CMK (cell line): ENCODE results near the gene GPRC5C.
"Not testable (repeated sequence)": the region's sequence is repeated elsewhere in the genome, so short reads cannot be mapped to it uniquely, and the experiment has no call there.

ENCODE experiments used
- DNase-seq: peaks from one replicate; pipeline ENCODE4 v3.0.0-alpha.2; 2010; ENCODE audit warnings: low read depth

The GPRC5C gene

DNA sequence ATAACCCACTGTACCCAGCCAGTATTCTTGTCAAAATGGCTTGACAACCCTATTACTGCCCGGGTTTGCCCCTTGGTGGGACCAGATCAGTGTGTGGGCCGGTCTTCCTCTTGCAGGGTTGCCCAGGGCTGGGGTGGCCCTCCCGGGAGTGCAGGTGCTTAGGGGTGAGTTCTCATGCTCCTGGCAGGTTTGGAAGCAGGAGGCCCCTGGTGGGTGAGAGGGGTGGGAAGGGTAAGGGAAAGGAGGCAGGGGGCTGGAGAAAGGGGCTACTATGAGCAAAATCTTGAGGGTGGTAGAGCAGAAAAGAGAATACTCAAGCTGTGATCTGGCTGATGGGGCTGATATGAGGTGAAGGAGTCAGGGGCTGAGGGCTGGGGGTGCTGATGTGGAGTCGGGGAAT, 41.0 kb downstream of the GPRC5C start:
- DNase-seq = no peak

DNA sequence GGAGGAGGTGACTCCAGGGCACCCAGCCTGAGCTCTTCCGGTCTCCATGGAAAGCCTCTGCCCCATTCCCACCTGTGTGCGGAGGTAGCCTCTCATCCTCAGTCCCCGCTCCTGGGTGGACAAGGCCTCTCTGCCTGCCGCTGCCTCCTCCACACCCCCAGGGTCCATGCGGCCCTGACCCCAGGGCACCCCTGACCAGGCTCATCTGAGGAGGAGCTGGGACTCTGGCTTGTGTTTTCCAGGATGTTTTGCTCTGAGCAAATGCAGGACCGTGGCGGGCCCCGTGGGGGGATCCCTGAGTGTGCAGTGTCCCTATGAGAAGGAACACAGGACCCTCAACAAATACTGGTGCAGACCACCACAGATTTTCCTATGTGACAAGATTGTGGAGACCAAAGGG, 41.4 kb downstream of the GPRC5C start:
- no peak for DNase-seq

DNA sequence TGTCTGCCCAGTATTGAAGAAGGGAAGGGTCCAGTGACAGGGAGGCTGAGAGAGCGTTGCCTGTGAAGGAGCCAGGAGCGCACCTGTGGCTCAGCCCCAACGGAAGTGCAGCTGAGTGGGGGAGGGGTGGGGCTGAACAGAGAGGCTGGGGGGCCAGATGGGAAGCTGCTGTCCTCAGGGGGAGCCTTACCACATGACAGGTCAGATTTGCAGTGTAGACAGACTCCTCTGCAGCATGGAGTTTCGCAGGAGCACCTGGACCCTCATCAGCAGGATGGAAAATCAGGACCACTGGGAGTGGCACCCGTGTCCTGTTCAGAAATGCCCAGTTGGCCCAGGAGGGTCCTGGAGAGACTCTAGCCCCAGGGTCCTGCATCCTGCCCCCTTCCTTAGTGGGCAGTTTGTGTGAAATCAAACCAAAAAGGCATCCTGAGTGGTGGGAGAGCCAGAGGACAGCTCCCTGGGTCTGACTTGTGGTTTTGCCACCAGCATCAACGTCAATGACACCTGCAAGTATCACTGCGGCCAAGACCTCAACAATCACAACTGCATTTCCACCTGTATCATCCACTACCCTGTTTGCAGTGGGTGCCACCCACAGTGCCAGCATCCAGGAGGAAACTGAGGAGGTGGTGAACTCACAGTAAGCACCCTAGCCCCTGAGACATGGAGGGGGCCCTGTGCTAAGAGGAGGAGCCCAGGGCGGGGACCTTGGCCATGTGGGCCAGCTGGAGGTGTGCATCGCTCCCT, 42.3 kb downstream of the GPRC5C start:
- no peak for DNase-seq

DNA sequence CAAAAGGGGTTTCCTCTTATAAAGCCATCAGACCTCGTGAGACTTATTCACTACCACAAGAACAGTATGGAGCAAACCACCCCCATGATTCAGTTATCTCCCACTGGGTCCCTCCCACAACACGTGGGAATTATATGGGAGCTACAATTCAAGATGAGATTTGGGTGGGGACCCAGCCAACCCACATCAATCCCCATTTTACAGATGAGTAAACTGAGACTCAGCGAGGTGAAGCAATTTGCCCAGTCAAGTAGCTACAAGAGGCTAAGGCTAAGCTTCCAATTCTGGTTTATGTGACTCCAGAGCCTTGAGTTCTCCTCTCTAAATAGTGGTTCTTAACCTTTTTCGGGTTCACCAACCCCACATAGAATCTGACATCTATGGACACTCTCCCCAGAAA, 43.3 kb downstream of the GPRC5C start:
- DNase-seq = no peak

DNA sequence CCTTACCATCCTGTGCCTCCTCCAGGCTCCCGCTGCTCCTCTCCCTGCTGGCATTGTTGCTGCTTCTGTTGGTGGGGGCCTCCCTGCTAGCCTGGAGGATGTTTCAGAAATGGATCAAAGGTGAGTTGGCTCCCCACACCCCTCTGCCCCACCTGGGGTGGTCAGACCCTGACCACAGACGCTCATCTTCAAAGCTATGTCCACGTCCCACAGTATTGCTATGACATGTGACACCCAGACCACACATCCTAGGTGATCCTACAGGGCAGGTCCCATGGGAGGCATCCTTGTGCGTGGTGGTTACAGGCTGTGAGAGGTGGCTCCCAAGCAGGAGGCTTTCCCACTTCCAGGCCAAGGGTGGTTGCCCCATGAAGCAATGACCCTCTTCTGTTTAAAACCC, 45.5 kb downstream of the GPRC5C start:
- no peak for DNase-seq

DNA sequence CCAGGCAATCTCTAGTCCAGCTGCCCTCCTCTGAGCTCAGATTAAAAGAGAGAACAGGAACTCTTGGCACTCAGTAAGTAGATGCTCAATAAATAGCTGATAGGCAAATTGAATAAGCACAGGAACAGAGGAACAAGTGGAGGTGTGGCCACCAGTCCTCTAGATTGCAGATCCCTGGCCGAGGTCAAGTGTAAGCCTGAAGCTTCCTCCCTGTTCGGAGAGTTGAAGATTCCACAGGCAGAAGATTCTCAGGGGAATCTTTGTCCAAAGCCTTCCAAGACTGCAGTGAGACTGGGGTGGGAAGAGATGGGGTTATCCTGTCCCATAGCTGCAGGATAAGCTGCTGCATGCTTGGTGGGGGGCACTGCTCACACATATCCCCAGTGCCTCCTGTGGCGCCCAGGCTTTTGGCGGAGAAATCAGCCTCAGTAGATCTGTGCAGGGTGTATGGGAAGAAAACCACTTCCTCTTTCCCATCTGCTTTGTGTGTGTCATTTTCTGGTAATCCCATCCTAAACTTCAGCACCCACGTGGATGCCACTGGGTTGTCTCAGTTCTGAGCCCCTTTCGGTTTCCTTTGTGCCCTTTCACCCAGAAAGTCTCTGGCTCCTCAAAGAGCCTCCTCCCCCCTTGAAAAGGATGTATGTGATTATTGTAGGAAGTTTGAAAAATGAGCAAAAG, 46.7 kb downstream of the GPRC5C start:
- DNase-seq = no peak

DNA sequence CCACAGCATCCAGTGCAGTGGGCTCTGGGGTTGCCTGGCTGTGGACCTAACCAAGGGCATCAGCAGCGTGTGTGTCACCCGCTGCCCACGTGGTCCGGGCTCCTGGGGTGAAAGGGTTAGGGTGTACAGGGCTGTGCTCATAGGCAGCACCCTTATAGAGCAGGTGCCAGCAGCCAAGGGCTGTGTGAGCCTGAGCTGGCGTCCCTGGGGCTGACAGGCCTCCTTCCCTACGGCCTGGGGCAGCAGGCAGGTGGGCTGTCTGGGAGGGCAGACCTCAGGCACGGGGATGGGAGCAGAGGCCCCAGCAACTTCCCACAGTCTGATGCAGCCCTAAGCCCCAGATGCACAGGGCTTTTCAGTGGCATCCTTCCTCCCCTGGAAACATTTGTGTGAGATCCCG, 48.4 kb downstream of the GPRC5C start:
- no peak for DNase-seq

DNA sequence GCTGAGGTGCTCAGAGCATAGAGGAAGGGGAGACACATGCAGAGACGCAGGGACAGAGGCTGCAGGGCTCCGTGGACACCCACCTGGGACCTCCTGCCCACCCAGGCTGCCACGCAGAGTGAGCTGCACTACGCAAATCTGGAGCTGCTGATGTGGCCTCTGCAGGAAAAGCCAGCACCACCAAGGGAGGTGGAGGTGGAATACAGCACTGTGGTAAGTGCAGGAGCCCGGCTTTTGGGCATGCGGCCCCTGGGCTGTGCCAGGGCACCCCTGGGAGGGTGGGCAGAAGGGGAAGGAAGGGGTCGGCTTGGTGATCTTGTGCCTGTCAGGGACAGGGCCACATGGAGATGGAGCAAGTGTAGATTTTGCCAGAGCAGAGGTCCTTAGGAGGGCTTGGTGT, 49.7 kb downstream of the GPRC5C start:
- DNase-seq = no peak

DNA sequence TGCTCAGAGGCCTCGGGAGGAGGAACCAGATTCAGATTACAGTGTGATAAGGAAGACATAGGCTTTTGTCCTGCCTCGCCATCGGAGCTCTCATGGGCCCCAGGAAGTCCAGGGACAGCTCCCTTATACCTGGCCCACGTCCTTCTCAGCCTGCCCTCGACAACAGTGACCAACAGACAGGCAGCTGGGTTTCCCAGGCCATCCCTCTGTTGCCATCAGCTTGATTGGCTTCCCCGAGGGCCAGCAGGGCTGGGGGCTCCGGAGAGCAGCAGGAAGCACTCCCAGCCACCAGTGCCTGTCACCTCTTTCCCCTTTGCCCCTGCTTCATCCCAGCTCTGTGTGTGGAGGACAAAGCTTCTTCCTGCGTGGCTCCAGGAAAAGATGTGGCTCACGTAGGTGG, 52.2 kb downstream of the GPRC5C start:
- DNase-seq = no peak

DNA sequence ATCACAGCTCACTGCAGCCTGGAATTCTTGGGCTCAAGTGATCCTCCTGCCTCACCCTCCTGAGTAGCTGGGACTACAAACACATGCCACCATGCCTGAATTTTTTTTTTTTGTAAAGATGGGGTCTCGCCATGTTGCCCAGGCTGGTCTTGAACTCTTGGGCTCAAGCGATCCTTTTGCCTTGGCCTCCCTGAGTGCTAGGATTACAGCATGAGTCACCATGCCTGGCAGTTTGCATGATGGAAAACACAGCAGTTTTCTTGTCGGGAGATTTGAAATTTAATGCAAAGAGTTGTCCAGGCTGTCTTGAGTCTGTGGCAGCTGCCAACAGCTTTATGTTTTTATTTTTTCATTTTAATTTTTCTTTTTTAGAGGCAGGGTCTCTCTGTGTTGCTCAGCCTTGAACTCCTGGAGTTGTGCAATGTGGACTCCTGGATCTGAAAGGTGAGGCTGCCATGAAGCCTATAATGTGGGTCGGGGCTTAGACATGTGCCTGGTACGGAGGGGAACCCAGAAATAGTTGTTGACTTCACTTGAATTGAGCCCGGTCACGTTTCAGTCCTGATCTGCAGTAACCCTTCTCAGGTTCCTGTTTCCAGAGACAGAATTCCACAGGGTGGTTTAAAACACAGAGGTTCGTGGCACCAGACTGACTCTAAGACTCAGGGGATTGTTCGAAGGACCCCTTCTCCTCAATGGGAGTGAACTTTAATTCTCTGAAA, 53.3 kb downstream of the GPRC5C start:
- no peak for DNase-seq

DNA sequence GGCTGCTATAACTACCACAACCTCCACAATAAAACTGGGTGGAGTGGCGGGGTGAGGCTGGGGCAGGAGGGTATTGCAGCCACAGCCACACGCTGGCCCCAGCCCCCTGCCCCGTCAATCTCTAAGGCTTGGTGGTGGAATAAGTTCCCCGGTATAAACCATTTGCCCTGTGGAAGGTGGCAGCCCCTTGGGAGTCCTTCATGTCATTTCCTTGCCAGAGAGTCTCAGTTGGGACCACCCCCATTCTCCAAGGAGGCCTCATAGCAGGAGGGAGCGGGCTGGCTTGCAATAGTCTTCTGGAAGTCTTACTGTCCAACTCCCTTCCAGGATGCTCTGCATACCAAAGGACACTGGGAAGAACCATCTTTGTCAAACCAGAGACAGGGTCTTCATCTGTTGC, 54.0 kb downstream of the GPRC5C start:
- DNase-seq = no peak

DNA sequence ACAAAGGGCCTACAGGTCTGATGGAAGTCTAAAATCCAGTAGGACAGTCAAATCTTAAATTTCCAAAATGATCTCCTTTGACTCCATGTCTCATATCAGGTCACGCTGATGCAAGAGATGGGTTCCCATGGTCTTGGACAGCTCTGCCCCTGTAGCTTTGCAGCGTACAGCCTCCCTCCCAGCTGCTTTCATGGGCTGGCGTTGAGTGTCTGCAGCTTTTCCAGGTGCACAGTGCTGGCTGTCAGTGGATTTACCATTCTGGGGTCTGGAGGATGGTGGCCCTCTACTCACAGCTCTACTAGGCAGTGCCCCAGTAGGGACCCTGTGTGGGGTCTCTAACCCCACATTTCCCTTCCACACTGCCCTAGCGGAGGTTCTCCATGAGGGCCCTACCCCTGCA, 56.4 kb downstream of the GPRC5C start:
- DNase-seq = not testable (repeated sequence)

DNA sequence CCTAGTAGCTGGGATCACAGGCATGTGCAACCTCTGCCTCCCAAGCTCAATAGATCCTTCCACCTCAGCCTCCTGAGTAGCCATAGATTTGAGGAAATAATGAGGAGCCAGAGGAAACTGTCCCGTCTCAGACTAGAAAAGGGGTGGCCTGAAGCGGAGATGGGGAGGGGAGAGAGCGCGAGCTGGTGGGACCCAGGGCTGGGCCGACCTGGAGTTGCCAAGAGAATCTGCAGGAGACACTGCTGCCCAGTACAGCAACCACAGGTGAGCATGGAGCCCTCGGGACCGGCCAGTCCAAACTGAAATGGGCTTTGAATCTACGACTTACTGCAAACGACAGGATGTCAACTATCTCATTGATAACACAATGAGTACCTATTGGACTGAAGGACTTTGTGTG, 58.8 kb downstream of the GPRC5C start:
- no peak for DNase-seq

DNA sequence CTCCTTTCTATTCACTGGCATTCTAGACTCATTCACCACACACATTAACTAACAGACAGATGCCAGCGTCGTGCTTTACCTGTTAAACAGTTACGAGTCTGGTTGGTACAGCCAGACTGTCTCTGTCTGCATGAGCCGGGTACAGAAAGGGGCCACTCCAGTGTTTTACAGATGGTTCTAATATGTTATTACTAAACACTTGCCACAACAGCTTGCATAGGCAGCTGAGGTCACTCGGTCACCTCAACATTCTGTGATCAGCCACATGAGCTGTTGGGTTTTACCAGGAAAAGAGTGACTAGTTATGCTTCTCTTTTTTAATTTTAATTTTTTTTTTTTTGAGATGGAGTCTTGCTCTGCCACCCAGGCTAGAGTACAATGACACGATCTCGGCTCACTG, 59.7 kb downstream of the GPRC5C start:
- DNase-seq = no peak

DNA sequence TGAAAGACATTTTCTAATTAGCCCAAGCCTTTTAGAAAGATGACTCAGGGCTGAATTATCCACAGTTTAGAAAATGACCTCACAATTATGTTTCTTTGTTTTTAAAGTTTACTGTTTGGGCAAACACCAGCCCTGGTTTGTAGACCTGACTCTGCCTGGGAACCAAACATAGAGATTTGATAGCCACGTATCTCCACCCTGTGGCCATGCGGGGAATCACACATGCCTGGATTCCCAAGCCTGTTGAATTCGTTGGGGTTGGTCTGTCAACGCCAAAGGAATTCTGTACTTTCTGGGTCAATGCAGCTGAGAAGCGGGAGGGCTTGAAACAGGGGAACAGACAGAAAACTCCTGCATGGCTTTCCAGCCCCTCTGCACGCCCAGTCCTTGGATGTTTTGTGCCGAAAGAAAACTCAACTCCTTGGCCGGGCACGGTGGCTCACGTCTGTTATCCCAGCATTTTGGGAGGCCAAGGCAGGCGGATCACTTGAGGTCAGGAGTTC, 61.5 kb downstream of the GPRC5C start:
- no peak for DNase-seq
